K562 (cell line): ENCODE data around the gene SFMBT2.

Source experiments
- CREB1 ChIP-seq, 2 experiments: sonication (generic) in 1 of 2; formaldehyde crosslinking in 1 of 2; IDR thresholded peaks; 2 replicates each; pipeline versions ENCODE4 v1.6.1 to v1.8.0; 2012 to 2022; ENCODE audit warnings: inconsistent platforms in 1 of 2, mild to moderate bottlenecking in 1 of 2, missing genetic modification reagents in 1 of 2, moderate library complexity in 1 of 2
- ELF4 ChIP-seq: fragments of 450-650 bp; formaldehyde crosslinking; IDR thresholded peaks from 2 replicates; pipeline ENCODE4 v1.4.0; 2022; ENCODE audit warnings: missing genetic modification characterization
- MAX ChIP-seq: sonication (generic); formaldehyde crosslinking; IDR thresholded peaks from 2 replicates; pipeline ENCODE4 v1.9.0; 2022; ENCODE audit warnings: mild to moderate bottlenecking, missing genetic modification reagents
- NCOA1 ChIP-seq: fragments of 450-650 bp; IDR thresholded peaks from 2 replicates; pipeline ENCODE4 v1.6.1; 2016; ENCODE audit warnings: low read depth
- SMC3 ChIP-seq: conservative IDR thresholded peaks from 2 replicates; pipeline ENCODE4 v1.6.1; 2011; ENCODE audit warnings: low read depth, low read length, improper control_type of control experiment; ENCODE audit not compliant: insufficient read depth
- ZNF3 ChIP-seq: fragments of 250-450 bp; sonication (Bioruptor Pico); IDR thresholded peaks from 2 replicates; pipeline ENCODE4 v1.5.0; 2021; ENCODE audit warnings: mild to moderate bottlenecking, moderate library complexity
- ZNF512 ChIP-seq: IDR thresholded peaks from 2 replicates; pipeline ENCODE4 v1.6.1; 2016; ENCODE audit warnings: missing genetic modification characterization, missing compliant biosample characterization
- ZNF644 ChIP-seq: fragments of 200-800 bp; sonication (Bioruptor generic); IDR thresholded peaks from 2 replicates; pipeline ENCODE4 v1.6.1; 2016; ENCODE audit warnings: low read depth, missing genetic modification characterization, missing compliant biosample characterization

- no peak for TF ChIP-seq SMC3
- no peak for TF ChIP-seq ELF4 (CRISPR knock-in tag)
- TF ChIP-seq NCOA1: no peak
- no peak for TF ChIP-seq MAX
- no peak for TF ChIP-seq ZNF3 (CRISPR knock-in tag)
- no peak for TF ChIP-seq ZNF644 (tag)
- no peak for TF ChIP-seq CREB1 (IDR thresholded peaks at IDR 0.05)
- no peak for TF ChIP-seq CREB1 (CRISPR knock-in tag; IDR thresholded peaks at IDR 0.05)
- no peak for TF ChIP-seq ZNF512 (tag)
Measured at GRCh38 chr10:7130191-7130911, 280.5 kb downstream of the SFMBT2 start.
